Measurements from ENCODE around the gene PRPS1. TPM values are rescaled to one million over a fixed set of nuclear protein-coding genes. Genes with fewer than 3 reads are reported as not detected.

Gene PRPS1
- total and polyA plus RNA-seq, 9 of the 15 experiments (the other 6 are each of a cell fraction or from before 2014, with no cell fraction given), result 47.8 to 175 (median 79.6) TPM

DNA sequence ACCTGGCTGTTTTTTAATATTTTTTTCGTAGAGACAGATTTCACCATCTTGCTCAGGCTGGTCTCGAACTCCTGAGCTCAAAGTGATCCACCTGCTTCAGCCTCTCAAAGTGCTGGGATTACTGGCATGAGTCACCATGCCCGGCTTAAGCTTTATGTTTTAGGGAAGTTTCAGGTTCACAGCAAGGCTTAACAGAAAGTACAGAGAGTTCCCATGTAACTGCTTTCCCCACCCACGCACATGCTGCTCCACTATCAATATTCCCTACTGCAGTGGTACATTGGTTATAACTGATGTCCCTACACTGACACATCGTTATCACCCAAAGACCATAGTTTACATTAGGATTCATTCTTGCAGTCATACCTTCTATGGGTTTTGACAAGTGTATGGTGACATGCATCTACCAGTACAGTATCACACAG, 62.7 kb downstream of the PRPS1 start (continued):
- TF ChIP-seq, protein P1, sequence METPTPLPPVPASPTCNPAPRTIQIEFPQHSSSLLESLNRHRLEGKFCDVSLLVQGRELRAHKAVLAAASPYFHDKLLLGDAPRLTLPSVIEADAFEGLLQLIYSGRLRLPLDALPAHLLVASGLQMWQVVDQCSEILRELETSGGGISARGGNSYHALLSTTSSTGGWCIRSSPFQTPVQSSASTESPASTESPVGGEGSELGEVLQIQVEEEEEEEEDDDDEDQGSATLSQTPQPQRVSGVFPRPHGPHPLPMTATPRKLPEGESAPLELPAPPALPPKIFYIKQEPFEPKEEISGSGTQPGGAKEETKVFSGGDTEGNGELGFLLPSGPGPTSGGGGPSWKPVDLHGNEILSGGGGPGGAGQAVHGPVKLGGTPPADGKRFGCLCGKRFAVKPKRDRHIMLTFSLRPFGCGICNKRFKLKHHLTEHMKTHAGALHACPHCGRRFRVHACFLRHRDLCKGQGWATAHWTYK (CRISPR knock-in tag; IDR thresholded peaks at IDR 0.05), result no peak
- TF ChIP-seq ZNF274 (IDR thresholded peaks at IDR 0.05; ENCODE audit: borderline replicate concordance, low read depth, low read length) (no peak), PHB2 (IDR thresholded peaks at IDR 0.05; ENCODE audit: low read depth) (no peak), TOE1 (IDR thresholded peaks at IDR 0.05; ENCODE audit: borderline replicate concordance) (no peak), TOE1 (CRISPR knock-in tag; IDR thresholded peaks at IDR 0.05; ENCODE audit: borderline replicate concordance, low read depth) (no peak), SRSF1 (IDR thresholded peaks at IDR 0.05; ENCODE audit: low read depth, low read length) (no peak), ZBTB8A (IDR thresholded peaks at IDR 0.05; ENCODE audit: partially characterized antibody) (no peak), MXI1 (IDR thresholded peaks at IDR 0.05; ENCODE audit: low read depth, low read length) (no peak)

DNA sequence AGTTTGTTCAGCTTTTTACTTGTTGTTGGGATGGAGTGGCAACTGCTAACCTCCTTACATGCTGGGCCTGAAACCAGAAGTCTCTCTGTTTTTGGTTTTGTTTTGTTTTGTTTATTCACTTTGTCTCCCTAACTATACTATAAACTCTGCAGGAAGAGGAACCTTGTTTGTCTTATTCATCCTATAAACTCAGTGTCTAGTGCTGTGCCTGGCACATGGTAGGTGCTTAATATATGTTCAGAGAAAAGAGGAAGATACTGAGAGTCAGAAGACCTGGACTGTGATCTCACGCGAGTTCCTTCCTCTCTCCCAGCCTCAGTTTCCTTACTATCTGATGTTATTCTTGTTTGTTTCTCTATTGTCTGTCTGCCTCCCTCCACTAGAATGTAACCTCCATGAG, 71.3 kb downstream of the PRPS1 start:
- H3K4me1 ChIP-seq (replicated peaks in 1 of 2; ENCODE audit: control insufficient read depth in 2 of 2, insufficient read depth in 2 of 2, low read length in 2 of 2), result peaks cover 0 to 2% of the 10 kb centered on the region in 2 experiments; a peak in 1 of 5 replicates
- H3K27ac ChIP-seq (ENCODE audit: extremely low read depth, low read depth, low read length), result no peak overlapping the region
- H3K4me3 ChIP-seq, result no peak overlapping the region
- no peak overlapping the region for H3K9ac ChIP-seq (ENCODE audit: insufficient read depth in 1 of 2, low read depth in 2 of 2, low read length in 2 of 2)
- H2AFZ ChIP-seq (ENCODE audit: low read depth, low read length), result no peak overlapping the region
- FAIRE-seq (no peak), DNase-seq (ENCODE audit: extremely low read depth in 1 of 4, low spot score in 3 of 4) (no peak), ATAC-seq (no peak)
- TF ChIP-seq, protein P2, sequence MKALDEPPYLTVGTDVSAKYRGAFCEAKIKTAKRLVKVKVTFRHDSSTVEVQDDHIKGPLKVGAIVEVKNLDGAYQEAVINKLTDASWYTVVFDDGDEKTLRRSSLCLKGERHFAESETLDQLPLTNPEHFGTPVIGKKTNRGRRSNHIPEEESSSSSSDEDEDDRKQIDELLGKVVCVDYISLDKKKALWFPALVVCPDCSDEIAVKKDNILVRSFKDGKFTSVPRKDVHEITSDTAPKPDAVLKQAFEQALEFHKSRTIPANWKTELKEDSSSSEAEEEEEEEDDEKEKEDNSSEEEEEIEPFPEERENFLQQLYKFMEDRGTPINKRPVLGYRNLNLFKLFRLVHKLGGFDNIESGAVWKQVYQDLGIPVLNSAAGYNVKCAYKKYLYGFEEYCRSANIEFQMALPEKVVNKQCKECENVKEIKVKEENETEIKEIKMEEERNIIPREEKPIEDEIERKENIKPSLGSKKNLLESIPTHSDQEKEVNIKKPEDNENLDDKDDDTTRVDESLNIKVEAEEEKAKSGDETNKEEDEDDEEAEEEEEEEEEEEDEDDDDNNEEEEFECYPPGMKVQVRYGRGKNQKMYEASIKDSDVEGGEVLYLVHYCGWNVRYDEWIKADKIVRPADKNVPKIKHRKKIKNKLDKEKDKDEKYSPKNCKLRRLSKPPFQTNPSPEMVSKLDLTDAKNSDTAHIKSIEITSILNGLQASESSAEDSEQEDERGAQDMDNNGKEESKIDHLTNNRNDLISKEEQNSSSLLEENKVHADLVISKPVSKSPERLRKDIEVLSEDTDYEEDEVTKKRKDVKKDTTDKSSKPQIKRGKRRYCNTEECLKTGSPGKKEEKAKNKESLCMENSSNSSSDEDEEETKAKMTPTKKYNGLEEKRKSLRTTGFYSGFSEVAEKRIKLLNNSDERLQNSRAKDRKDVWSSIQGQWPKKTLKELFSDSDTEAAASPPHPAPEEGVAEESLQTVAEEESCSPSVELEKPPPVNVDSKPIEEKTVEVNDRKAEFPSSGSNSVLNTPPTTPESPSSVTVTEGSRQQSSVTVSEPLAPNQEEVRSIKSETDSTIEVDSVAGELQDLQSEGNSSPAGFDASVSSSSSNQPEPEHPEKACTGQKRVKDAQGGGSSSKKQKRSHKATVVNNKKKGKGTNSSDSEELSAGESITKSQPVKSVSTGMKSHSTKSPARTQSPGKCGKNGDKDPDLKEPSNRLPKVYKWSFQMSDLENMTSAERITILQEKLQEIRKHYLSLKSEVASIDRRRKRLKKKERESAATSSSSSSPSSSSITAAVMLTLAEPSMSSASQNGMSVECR (CRISPR knock-in tag; IDR thresholded peaks at IDR 0.05), result no peak
- no peak for TF ChIP-seq HNRNPUL1 (IDR thresholded peaks at IDR 0.05; ENCODE audit: low read length)
- no peak for TF ChIP-seq TARDBP (IDR thresholded peaks at IDR 0.05)
- TF ChIP-seq ETS2 (tag; IDR thresholded peaks at IDR 0.05; ENCODE audit: borderline replicate concordance, poor library complexity, severe bottlenecking), result no peak
- CTCF ChIA-PET (ENCODE audit: low intra/inter-chr PET ratio), result no interaction called here
- H3K36me3 ChIP-seq (ENCODE audit: control insufficient read depth, insufficient read depth, low read length), result no peaks in the 10 kb centered on the region
- no peaks in the 10 kb centered on the region for H3K9me3 ChIP-seq (replicated peaks; ENCODE audit: control insufficient read depth, insufficient read depth, low read depth, low read length)
- H4K20me1 ChIP-seq (replicated peaks; ENCODE audit: control insufficient read depth, insufficient read depth, low read length), result no peaks in the 10 kb centered on the region
- no peaks in the 10 kb centered on the region for H3K9me1 ChIP-seq (ENCODE audit: control insufficient read depth, insufficient read depth, low read length)
- no TSS peak for BruUV-seq (replicated peaks)
- no peaks in the 10 kb centered on the region for H3K79me2 ChIP-seq (ENCODE audit: control insufficient read depth, insufficient read depth, low read length)
- no peaks in the 10 kb centered on the region for H3K27me3 ChIP-seq (ENCODE audit: control insufficient read depth in 2 of 2, insufficient read depth in 2 of 2, low read length in 2 of 2)
- in situ Hi-C loops (cut with MboI), result no loop called here
- intact Hi-C loops (cut with micrococcal nuclease), result no loop called here
- WGBS (ENCODE audit: insufficient coverage, low coverage, missing lambda C conversion rate), result 36% methylated on average over 2 of the region's 2 CpGs
- H3K4me2 ChIP-seq (ENCODE audit: insufficient read depth, low read length), result no peak overlapping the region
- POLR2A ChIA-PET, result no interaction called here
